Measurements from ENCODE around the gene LRP6. TPM values are rescaled to one million over a fixed set of nuclear protein-coding genes. Genes with fewer than 3 reads are reported as not detected.

Gene LRP6
- total and polyA plus RNA-seq, 10 of the 15 experiments (the other 5 are each of a cell fraction or from before 2014, with no cell fraction given): 1.5 to 14.9 (median 6.1) TPM

- no peak overlapping the region for H3K27ac ChIP-seq (ENCODE audit: control insufficient read depth, insufficient read depth)
- no peak overlapping the region for H3K4me3 ChIP-seq
- SMC1A ChIA-PET (ENCODE audit: uncharacterized antibody, unreplicated experiment): interaction anchor here (1.0 kb wide), 1 partner anchor 187 kb away, joined by 3 read pairs; no protein-coding TSS in a partner anchor
- intact Hi-C loops (cut with micrococcal nuclease; ENCODE audit: unreplicated experiment) (no loop called here), in situ Hi-C loops (cut with MboI) (no loop called here)
- no peak overlapping the region for H3K9ac ChIP-seq (ENCODE audit: control insufficient read depth, insufficient read depth, low read length)
- RAD21 ChIA-PET (ENCODE audit: unreplicated experiment): interaction anchor here (0.6 kb wide), 1 partner anchor 486 kb away, joined by 3 read pairs; no protein-coding TSS in a partner anchor
- H3K4me2 ChIP-seq (ENCODE audit: control insufficient read depth, insufficient read depth): no peak overlapping the region
- H3K4me1 ChIP-seq (ENCODE audit: control insufficient read depth, insufficient read depth, low read length): peaks cover 7% of the 10 kb centered on the region
- no peaks in the 10 kb centered on the region for H3K9me3 ChIP-seq (replicated peaks; ENCODE audit: control insufficient read depth, insufficient read depth, low read length)
- no peaks in the 10 kb centered on the region for H3K79me2 ChIP-seq (ENCODE audit: control insufficient read depth, insufficient read depth, low read length)
- TF ChIP-seq ZBTB40 (IDR thresholded peaks at IDR 0.05; ENCODE audit: borderline replicate concordance) (no peak), POLR2AphosphoS5 (IDR thresholded peaks at IDR 0.05; ENCODE audit: low read length) (no peak), ELK1 (IDR thresholded peaks at IDR 0.05; ENCODE audit: low read depth, low read length) (no peak), ZNF274 (IDR thresholded peaks at IDR 0.05; ENCODE audit: insufficient read depth, insufficient read length) (no peak), HSF1 (IDR thresholded peaks at IDR 0.05; ENCODE audit: low read depth, low read length) (no peak), MYB (IDR thresholded peaks at IDR 0.05; ENCODE audit: borderline replicate concordance, low read depth, low read length) (no peak)
- WGBS (ENCODE audit: insufficient coverage, insufficient replicate concordance, low lambda C conversion rate, missing lambda C conversion rate): 63% methylated on average over 6 of the region's 6 CpGs
- no peaks in the 10 kb centered on the region for H3K36me3 ChIP-seq (ENCODE audit: control insufficient read depth in 2 of 2, insufficient read depth in 2 of 2, low read length in 1 of 2)
- H4K20me1 ChIP-seq (ENCODE audit: control insufficient read depth, insufficient read depth): no peaks in the 10 kb centered on the region
- CTCF ChIA-PET: interaction anchor here (1.0 to 1.1 kb wide), 2 partner anchors 13 to 482 kb away, joined by 3 read pairs; no protein-coding TSS in a partner anchor
- ATAC-seq: no peak
- BruUV-seq (replicated peaks): no TSS peak
- H3K27me3 ChIP-seq (replicated peaks in 1 of 2; ENCODE audit: control insufficient read depth in 2 of 2, insufficient read depth in 2 of 2, low read length in 1 of 2): no peaks in the 10 kb centered on the region
- POLR2A ChIA-PET: interaction anchor here (1.5 kb wide), 1 partner anchor 9 kb away, joined by 4 read pairs; no protein-coding TSS in a partner anchor
- no peak for DNase-seq (ENCODE audit: low read depth, low spot score)
- no peak for FAIRE-seq
- no peak overlapping the region for H2AFZ ChIP-seq (ENCODE audit: control insufficient read depth, low read depth, low read length)
Measured at GRCh38 chr12:12068751-12069150, 198.1 kb downstream of the LRP6 start.

Small RNA genes lying within 50 kb of the gene (microRNA-seq; reads per million reads assigned to microRNA genes)
- not detected for gene MIR1244-4

Small RNA genes lying within 50 kb of the gene (small RNA-seq; reads per million reads assigned to genes)
- gene RNU6-318P (not detected), gene RNU6-545P (not detected)

Other genes starting within 250 kb of the LRP6 start
- 0.68 and 1.5 TPM in 2 replicates for gene BCL2L14, start 196.1 kb downstream of the LRP6 start, total RNA-seq (2014; rRNA removed)
- gene BCL2L14, start 196.1 kb downstream of the LRP6 start, total RNA-seq (2014; rRNA removed; fragmentation: Illumina TruSeq; extraction: Trizol): 1.6 and 2.5 TPM in 2 replicates
- 0.85 and 2.2 TPM in 2 replicates for gene BCL2L14, start 196.1 kb downstream of the LRP6 start, total RNA-seq (2021)
- 0.58 and 0.73 TPM in 2 replicates for gene BCL2L14, start 196.1 kb downstream of the LRP6 start, polyA plus RNA-seq (2011; rRNA removed)
- 1.1 and 2.1 TPM in 2 replicates for gene BCL2L14, start 196.1 kb downstream of the LRP6 start, polyA plus RNA-seq (2014; fragmentation: Illumina TruSeq; extraction: Trizol)
- gene BCL2L14, start 196.1 kb downstream of the LRP6 start, polyA plus RNA-seq (2014; fragmentation: Nextera tagmentation; extraction: Ambion mirVana): under 1 TPM; 0.62 to 0.64 TPM
- 0.71 and 1.7 TPM in 2 replicates for gene BCL2L14, start 196.1 kb downstream of the LRP6 start, polyA plus RNA-seq (2014; rRNA removed)
- 1 to 10 TPM in 1 of 2 experiments, under 1 TPM in 1; 0.59 to 2.0 TPM for gene BCL2L14, start 196.1 kb downstream of the LRP6 start, polyA plus RNA-seq (2016; fragmentation: Nextera tagmentation; extraction: Ambion mirVana)
- gene MANSC1, start 83.2 kb upstream of the LRP6 start, total RNA-seq (2014; rRNA removed): 0.17 TPM in 1 of 2 replicates, not detected in the other
- 0.09 and 0.18 TPM in 2 replicates for gene MANSC1, start 83.2 kb upstream of the LRP6 start, total RNA-seq (2014; rRNA removed; fragmentation: Illumina TruSeq; extraction: Trizol)
- gene MANSC1, start 83.2 kb upstream of the LRP6 start, total RNA-seq (2021): 0.19 and 0.23 TPM in 2 replicates
- 0.03 TPM in 1 of 2 replicates, not detected in the other for gene MANSC1, start 83.2 kb upstream of the LRP6 start, polyA plus RNA-seq (2011; rRNA removed)
- 0.15 and 0.19 TPM in 2 replicates for gene MANSC1, start 83.2 kb upstream of the LRP6 start, polyA plus RNA-seq (2014; fragmentation: Illumina TruSeq; extraction: Trizol)
- under 1 TPM; 0.02 to 0.06 TPM for gene MANSC1, start 83.2 kb upstream of the LRP6 start, polyA plus RNA-seq (2014; fragmentation: Nextera tagmentation; extraction: Ambion mirVana)
- 0.08 and 0.13 TPM in 2 replicates for gene MANSC1, start 83.2 kb upstream of the LRP6 start, polyA plus RNA-seq (2014; rRNA removed)
- under 1 TPM in 1 of 2 experiments, not detected in 1; 0.04 TPM for gene MANSC1, start 83.2 kb upstream of the LRP6 start, polyA plus RNA-seq (2016; fragmentation: Nextera tagmentation; extraction: Ambion mirVana)
- gene BORCS5, start 90.0 kb upstream of the LRP6 start, total RNA-seq (2014; rRNA removed): 10.2 and 11.7 TPM in 2 replicates
- gene BORCS5, start 90.0 kb upstream of the LRP6 start, total RNA-seq (2014; rRNA removed; fragmentation: Illumina TruSeq; extraction: Trizol): 8.2 and 9.3 TPM in 2 replicates
- 23.5 and 25.9 TPM in 2 replicates for gene BORCS5, start 90.0 kb upstream of the LRP6 start, total RNA-seq (2021)
- gene BORCS5, start 90.0 kb upstream of the LRP6 start, polyA plus RNA-seq (2011; rRNA removed): 14.0 and 15.1 TPM in 2 replicates
- gene BORCS5, start 90.0 kb upstream of the LRP6 start, polyA plus RNA-seq (2014; fragmentation: Illumina TruSeq; extraction: Trizol): 16.0 and 17.2 TPM in 2 replicates
- 1 to 10 TPM; 1.4 to 1.7 TPM for gene BORCS5, start 90.0 kb upstream of the LRP6 start, polyA plus RNA-seq (2014; fragmentation: Nextera tagmentation; extraction: Ambion mirVana)
- 20.9 and 23.0 TPM in 2 replicates for gene BORCS5, start 90.0 kb upstream of the LRP6 start, polyA plus RNA-seq (2014; rRNA removed)
- gene BORCS5, start 90.0 kb upstream of the LRP6 start, polyA plus RNA-seq (2016; fragmentation: Nextera tagmentation; extraction: Ambion mirVana): 10 to 100 TPM; 33.6 to 39.7 TPM

Data from GM12878 (cell line).